ENCODE data around the gene NUDT16L1.

DNA sequence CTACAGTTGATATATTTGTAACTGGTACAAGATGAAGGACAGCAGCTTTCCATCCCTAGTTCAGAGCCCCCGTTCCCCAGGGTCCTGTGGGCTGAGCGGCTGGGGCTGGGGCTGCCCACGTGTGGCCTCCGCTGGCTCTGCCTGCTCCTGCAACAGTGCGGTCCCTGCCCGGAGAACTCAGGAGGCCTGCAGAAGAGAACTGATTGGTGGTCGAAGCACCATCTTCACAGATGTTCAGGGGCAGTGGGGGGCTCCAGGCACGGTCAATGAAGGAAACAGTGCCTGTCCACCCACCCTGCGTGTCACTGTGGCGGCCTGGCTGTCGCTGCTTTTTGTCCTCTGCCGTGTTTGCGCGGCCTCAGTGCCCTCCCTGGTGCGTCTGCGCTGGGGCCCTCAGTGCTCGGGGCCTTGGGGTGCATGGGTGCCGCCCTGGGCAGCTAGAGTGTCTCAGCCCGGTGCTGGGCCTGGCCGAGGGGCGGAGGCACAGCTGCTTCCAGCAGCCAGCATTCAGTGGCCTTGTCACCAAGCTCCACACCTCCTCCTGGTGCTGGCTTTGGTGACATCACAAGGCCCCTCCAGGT is 4.2 kb upstream of the NUDT16L1 start:
- no peak for TF ChIP-seq MXI1 (IDR thresholded peaks at IDR 0.05; ENCODE audit: low read depth, low read length)
- no peak for TF ChIP-seq FOXJ3 (CRISPR knock-in tag; IDR thresholded peaks at IDR 0.05)
- TF ChIP-seq, protein P1, sequence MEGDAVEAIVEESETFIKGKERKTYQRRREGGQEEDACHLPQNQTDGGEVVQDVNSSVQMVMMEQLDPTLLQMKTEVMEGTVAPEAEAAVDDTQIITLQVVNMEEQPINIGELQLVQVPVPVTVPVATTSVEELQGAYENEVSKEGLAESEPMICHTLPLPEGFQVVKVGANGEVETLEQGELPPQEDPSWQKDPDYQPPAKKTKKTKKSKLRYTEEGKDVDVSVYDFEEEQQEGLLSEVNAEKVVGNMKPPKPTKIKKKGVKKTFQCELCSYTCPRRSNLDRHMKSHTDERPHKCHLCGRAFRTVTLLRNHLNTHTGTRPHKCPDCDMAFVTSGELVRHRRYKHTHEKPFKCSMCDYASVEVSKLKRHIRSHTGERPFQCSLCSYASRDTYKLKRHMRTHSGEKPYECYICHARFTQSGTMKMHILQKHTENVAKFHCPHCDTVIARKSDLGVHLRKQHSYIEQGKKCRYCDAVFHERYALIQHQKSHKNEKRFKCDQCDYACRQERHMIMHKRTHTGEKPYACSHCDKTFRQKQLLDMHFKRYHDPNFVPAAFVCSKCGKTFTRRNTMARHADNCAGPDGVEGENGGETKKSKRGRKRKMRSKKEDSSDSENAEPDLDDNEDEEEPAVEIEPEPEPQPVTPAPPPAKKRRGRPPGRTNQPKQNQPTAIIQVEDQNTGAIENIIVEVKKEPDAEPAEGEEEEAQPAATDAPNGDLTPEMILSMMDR (IDR thresholded peaks at IDR 0.05) = no peak
- TF ChIP-seq EP300 (IDR thresholded peaks at IDR 0.05; ENCODE audit: borderline replicate concordance in 1 of 2, low read depth in 1 of 2, low read length in 1 of 2) = no peak
- TF ChIP-seq, protein P2, sequence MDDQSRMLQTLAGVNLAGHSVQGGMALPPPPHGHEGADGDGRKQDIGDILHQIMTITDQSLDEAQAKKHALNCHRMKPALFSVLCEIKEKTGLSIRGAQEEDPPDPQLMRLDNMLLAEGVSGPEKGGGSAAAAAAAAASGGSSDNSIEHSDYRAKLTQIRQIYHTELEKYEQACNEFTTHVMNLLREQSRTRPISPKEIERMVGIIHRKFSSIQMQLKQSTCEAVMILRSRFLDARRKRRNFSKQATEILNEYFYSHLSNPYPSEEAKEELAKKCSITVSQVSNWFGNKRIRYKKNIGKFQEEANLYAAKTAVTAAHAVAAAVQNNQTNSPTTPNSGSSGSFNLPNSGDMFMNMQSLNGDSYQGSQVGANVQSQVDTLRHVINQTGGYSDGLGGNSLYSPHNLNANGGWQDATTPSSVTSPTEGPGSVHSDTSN (IDR thresholded peaks at IDR 0.05) = no peak
- no peak for TF ChIP-seq RFX5 (IDR thresholded peaks at IDR 0.05; ENCODE audit: low read length)
- no peak for TF ChIP-seq GABPA (IDR thresholded peaks at IDR 0.05; ENCODE audit: low read depth)
- TF ChIP-seq GATA2 (CRISPR knock-in tag; IDR thresholded peaks at IDR 0.05) = no peak
- TF ChIP-seq POLR2AphosphoS5 (IDR thresholded peaks at IDR 0.05; ENCODE audit: low read depth, low read length) = no peak
- TF ChIP-seq TEAD4 (IDR thresholded peaks at IDR 0.05; ENCODE audit: borderline replicate concordance, insufficient read depth) = no peak
- no peak for TF ChIP-seq JUND (IDR thresholded peaks at IDR 0.05)
- TF ChIP-seq SMC3 (IDR thresholded peaks at IDR 0.05; ENCODE audit: low read depth, low read length) = no peak
- no peak for TF ChIP-seq EZH2phosphoT487 (IDR thresholded peaks at IDR 0.05; ENCODE audit: borderline replicate concordance, low read depth)
- TF ChIP-seq RCOR1 (IDR thresholded peaks at IDR 0.05; ENCODE audit: low read length) = no peak
